NCI-H510A (cell line): Measurements from ENCODE around the gene C1QTNF6.
"Not testable (repeated sequence)": the region's sequence is repeated elsewhere in the genome, so short reads cannot be mapped to it uniquely, and the experiment has no call there.

Source experiments
- DNase-seq: peaks from one replicate; lab custom pipeline; 2025; lab: John Stamatoyannopoulos, UW

Gene C1QTNF6

GRCh38 chr22:37187891-37188761 lies at the start of gene C1QTNF6:
C1QTNF6 (minus strand) TSS chr22:37188247; CDS start chr22:37188213, 34 bp downstream.
- no peak for DNase-seq

GRCh38 chr22:37235897-37236607 lies 48.0 kb upstream of the C1QTNF6 start:
- no peak for DNase-seq

GRCh38 chr22:37234736-37235711 lies 47.0 kb upstream of the C1QTNF6 start:
- no peak for DNase-seq

GRCh38 chr22:37233751-37234631 lies 45.9 kb upstream of the C1QTNF6 start:
- DNase-seq: no peak

GRCh38 chr22:37233371-37233750 lies 45.3 kb upstream of the C1QTNF6 start:
- DNase-seq: not testable (repeated sequence)

GRCh38 chr22:37232140-37232998 lies 44.3 kb upstream of the C1QTNF6 start:
- no peak for DNase-seq

- no peak for DNase-seq
Measured at GRCh38 chr22:37231406-37232139, 43.5 kb upstream of the C1QTNF6 start.

GRCh38 chr22:37230673-37231405 lies 42.8 kb upstream of the C1QTNF6 start:
- DNase-seq: no peak

- no peak for DNase-seq
Measured at GRCh38 chr22:37229805-37230672, 42.0 kb upstream of the C1QTNF6 start.

GRCh38 chr22:37229012-37229804 lies 41.2 kb upstream of the C1QTNF6 start:
- DNase-seq: no peak

GRCh38 chr22:37228106-37229011 lies 40.3 kb upstream of the C1QTNF6 start:
- no peak for DNase-seq

GRCh38 chr22:37226514-37226913 lies 38.5 kb upstream of the C1QTNF6 start:
- DNase-seq: no peak

- DNase-seq: no peak
Measured at GRCh38 chr22:37226087-37226486, 38.0 kb upstream of the C1QTNF6 start.

GRCh38 chr22:37225481-37225880 lies 37.4 kb upstream of the C1QTNF6 start:
- DNase-seq: no peak

- DNase-seq: no peak
Measured at GRCh38 chr22:37224757-37225420, 36.8 kb upstream of the C1QTNF6 start.
